Measurements from ENCODE around the gene DDX10.

DNA sequence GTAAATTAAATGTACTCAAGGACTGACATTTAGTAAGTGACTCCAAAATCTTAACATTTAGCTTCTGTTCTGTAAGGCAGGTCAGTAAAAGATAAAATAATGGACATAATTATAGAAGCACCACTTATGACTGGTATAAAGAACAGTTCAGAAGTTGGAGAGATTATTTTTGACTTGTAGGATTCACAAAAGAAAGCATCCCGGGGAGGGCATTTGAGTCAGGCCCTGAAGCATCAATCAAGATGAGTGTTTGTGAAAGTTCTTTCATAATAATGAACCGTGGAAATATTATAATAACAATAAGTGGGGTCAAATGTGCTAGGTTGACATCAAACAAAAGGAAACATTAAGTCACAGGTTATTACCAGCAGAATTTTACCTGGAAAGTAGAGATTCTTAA, 201.9 kb downstream of the DDX10 start:
- TF ChIP-seq, protein P1, sequence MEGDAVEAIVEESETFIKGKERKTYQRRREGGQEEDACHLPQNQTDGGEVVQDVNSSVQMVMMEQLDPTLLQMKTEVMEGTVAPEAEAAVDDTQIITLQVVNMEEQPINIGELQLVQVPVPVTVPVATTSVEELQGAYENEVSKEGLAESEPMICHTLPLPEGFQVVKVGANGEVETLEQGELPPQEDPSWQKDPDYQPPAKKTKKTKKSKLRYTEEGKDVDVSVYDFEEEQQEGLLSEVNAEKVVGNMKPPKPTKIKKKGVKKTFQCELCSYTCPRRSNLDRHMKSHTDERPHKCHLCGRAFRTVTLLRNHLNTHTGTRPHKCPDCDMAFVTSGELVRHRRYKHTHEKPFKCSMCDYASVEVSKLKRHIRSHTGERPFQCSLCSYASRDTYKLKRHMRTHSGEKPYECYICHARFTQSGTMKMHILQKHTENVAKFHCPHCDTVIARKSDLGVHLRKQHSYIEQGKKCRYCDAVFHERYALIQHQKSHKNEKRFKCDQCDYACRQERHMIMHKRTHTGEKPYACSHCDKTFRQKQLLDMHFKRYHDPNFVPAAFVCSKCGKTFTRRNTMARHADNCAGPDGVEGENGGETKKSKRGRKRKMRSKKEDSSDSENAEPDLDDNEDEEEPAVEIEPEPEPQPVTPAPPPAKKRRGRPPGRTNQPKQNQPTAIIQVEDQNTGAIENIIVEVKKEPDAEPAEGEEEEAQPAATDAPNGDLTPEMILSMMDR (optimal IDR thresholded peaks at IDR 0.05 in 1 of 3, IDR thresholded peaks at IDR 0.05 in 1 of 3, conservative IDR thresholded peaks at IDR 0.05 in 1 of 3; ENCODE audit: extremely low read depth in 1 of 3, insufficient read depth in 2 of 3, low read length in 3 of 3) = no peak
- TF ChIP-seq EZH2 (IDR thresholded peaks at IDR 0.05; ENCODE audit: low read length) = no peak
